Measurements from ENCODE around the gene CPLANE1.

DNA sequence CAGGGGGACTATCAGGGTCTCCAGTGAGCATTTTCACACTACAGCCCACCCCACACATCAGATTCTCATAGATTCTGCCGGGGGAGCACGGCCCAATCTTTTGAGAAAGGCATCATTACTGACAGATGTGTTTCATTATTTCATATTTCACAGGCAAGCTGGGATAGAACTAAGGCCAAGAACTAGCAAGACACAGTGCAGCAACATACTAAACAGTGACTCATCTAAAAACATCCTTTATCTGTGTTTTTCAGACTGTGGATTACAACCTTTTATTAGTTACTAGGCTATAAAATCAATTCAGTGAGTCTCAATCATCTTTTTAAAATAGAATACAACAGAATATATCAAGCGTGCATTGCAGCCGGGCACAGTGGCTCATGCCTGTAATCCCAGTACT, 59.8 kb downstream of the CPLANE1 start:
- TF ChIP-seq, protein P1, sequence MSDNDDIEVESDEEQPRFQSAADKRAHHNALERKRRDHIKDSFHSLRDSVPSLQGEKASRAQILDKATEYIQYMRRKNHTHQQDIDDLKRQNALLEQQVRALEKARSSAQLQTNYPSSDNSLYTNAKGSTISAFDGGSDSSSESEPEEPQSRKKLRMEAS (IDR thresholded peaks at IDR 0.05; ENCODE audit: low read depth, low read length), result no peak
- TF ChIP-seq, protein P2, sequence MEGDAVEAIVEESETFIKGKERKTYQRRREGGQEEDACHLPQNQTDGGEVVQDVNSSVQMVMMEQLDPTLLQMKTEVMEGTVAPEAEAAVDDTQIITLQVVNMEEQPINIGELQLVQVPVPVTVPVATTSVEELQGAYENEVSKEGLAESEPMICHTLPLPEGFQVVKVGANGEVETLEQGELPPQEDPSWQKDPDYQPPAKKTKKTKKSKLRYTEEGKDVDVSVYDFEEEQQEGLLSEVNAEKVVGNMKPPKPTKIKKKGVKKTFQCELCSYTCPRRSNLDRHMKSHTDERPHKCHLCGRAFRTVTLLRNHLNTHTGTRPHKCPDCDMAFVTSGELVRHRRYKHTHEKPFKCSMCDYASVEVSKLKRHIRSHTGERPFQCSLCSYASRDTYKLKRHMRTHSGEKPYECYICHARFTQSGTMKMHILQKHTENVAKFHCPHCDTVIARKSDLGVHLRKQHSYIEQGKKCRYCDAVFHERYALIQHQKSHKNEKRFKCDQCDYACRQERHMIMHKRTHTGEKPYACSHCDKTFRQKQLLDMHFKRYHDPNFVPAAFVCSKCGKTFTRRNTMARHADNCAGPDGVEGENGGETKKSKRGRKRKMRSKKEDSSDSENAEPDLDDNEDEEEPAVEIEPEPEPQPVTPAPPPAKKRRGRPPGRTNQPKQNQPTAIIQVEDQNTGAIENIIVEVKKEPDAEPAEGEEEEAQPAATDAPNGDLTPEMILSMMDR (IDR thresholded peaks at IDR 0.05; ENCODE audit: low read depth, low read length), result no peak
- no peak for TF ChIP-seq POLR2A (IDR thresholded peaks at IDR 0.05; ENCODE audit: extremely low read depth, insufficient read length)
- no peak for TF ChIP-seq MYC (IDR thresholded peaks at IDR 0.05; ENCODE audit: low read depth, low read length)
